Spleen (tissue), 7 donors: ENCODE data around the gene OR52K1.

ENCODE experiments used
- POLR2A ChIP-seq, 3 donors: fragments of 450-650 bp; IDR thresholded peaks; one replicate each; pipeline ENCODE4 v1.5.1; 2017; ENCODE audit warnings: antibody characterized with exemption in 3 of 3, mild to moderate bottlenecking in 1 of 3
- POLR2AphosphoS5 ChIP-seq, 3 donors: sonication (generic); formaldehyde crosslinking; IDR thresholded peaks; one replicate each; pipeline ENCODE4 v1.5.1; 2017; ENCODE audit warnings: antibody characterized with exemption in 3 of 3
- TF ChIP-seq, protein P1 (sequence below), 11 experiments: fragments of 200-600 bp in 7 of 11; fragments of 450-650 bp in 4 of 11; sonication (generic) in 4 of 11; IDR thresholded peaks in 8 of 11; conservative IDR thresholded peaks in 3 of 11; 1 replicate in 7 of 11; 2 replicates in 4 of 11; pipeline versions ENCODE4 v1.4.0 to v1.8.0; 2016 to 2021; ENCODE audit warnings: antibody characterized with exemption in 11 of 11, inconsistent platforms in 4 of 11, mild to moderate bottlenecking in 1 of 11
- donor health status: DM: no; HTN: no; CAD: no; lungs with moderate emphysema.
- donor health status: DM: no; HTN: no; CAD: no.
- donor health status: DM: no; HTN: no; CAD: no.

DNA sequence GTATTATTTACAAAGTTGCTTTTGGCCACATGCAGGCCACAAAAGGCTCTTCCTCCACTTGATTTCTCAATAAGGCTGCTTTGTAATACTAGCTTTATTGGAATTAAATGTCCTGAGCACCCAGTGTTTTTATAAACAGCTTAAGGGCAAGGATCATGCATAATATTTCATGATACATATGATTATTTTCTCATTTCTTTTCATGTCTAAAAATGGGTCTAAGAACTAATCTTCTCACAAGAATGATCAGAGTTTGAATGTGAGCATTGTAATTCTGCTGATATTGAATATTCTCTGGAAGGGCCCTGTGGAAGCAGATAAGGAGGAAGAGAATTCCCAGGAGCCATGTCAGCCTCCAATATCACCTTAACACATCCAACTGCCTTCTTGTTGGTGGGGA, 33.5 kb upstream of the OR52K1 start, which contains the start of gene OR52K2:
- TF ChIP-seq POLR2A (IDR thresholded peaks at IDR 0.05) (no peak), POLR2AphosphoS5 (IDR thresholded peaks at IDR 0.05) (no peak)
- TF ChIP-seq, protein P1, sequence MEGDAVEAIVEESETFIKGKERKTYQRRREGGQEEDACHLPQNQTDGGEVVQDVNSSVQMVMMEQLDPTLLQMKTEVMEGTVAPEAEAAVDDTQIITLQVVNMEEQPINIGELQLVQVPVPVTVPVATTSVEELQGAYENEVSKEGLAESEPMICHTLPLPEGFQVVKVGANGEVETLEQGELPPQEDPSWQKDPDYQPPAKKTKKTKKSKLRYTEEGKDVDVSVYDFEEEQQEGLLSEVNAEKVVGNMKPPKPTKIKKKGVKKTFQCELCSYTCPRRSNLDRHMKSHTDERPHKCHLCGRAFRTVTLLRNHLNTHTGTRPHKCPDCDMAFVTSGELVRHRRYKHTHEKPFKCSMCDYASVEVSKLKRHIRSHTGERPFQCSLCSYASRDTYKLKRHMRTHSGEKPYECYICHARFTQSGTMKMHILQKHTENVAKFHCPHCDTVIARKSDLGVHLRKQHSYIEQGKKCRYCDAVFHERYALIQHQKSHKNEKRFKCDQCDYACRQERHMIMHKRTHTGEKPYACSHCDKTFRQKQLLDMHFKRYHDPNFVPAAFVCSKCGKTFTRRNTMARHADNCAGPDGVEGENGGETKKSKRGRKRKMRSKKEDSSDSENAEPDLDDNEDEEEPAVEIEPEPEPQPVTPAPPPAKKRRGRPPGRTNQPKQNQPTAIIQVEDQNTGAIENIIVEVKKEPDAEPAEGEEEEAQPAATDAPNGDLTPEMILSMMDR (IDR thresholded peaks at IDR 0.05 in 8 of 11, conservative IDR thresholded peaks at IDR 0.05 in 3 of 11): no peak
